SU-DHL-6 (cell line): ENCODE measurements around the gene GSX1.

Experiments
- EZH2phosphoT487 ChIP-seq: fragments of 200-600 bp; sonication (generic), shearing (Covaris generic); conservative IDR thresholded peaks from 2 replicates; pipeline ENCODE4 v1.6.1; 2018; ENCODE audit warnings: mild to moderate bottlenecking, antibody characterized with exemption, low read length, moderate library complexity, mixed read lengths
- TF ChIP-seq, protein P1 (sequence below): fragments of 200-600 bp; sonication (generic); IDR thresholded peaks from one replicate; pipeline ENCODE4 v1.5.1; 2017; ENCODE audit warnings: antibody characterized with exemption, mild to moderate bottlenecking, low read length, moderate library complexity; ENCODE audit not compliant: insufficient read depth, poor library complexity, severe bottlenecking

DNA sequence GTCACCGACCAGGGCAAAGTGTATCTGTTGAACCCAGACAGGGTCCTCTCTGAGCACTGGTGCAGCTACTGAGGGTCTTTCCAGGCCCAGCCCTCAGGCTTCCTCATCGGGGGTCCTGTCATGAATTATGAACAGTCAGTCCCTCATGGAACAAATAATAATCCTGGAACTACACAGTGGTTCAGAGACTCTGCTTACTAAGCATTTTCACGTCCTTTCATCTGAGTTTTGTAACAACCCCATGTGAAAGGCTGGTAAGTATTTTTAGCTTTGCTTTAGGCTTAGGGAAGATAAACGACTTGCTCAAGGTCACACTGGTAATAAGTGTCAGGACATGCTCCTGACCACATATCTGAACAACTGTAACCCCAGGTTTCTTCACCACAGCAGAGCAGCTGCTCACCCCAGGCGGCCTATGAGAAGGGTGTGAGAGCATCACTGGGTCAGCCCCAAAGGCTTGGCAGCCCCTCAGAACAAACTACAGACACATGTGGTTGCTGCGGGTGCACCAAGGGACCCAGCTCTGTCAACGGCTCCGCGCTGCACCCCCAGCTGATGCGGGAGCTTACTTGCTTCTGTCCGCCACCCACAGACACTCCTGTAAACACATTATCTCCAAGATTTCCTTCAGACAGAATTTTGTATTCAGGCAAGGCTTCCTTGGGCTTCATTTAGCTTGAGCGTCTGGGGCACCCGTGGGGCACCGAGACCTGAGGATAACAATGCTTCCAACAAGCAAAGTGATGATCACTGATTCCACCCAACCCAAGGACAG, 19.4 kb upstream of the GSX1 start:
- TF ChIP-seq, protein P1, sequence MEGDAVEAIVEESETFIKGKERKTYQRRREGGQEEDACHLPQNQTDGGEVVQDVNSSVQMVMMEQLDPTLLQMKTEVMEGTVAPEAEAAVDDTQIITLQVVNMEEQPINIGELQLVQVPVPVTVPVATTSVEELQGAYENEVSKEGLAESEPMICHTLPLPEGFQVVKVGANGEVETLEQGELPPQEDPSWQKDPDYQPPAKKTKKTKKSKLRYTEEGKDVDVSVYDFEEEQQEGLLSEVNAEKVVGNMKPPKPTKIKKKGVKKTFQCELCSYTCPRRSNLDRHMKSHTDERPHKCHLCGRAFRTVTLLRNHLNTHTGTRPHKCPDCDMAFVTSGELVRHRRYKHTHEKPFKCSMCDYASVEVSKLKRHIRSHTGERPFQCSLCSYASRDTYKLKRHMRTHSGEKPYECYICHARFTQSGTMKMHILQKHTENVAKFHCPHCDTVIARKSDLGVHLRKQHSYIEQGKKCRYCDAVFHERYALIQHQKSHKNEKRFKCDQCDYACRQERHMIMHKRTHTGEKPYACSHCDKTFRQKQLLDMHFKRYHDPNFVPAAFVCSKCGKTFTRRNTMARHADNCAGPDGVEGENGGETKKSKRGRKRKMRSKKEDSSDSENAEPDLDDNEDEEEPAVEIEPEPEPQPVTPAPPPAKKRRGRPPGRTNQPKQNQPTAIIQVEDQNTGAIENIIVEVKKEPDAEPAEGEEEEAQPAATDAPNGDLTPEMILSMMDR = no peak
- no peak for TF ChIP-seq EZH2phosphoT487
